Type B pancreatic cell (in vitro differentiated cells): Measurements from ENCODE around the gene ZNF565. TPM values are rescaled to one million over a fixed set of nuclear protein-coding genes. Genes with fewer than 3 reads are reported as not detected.
A peak's percentile ranks its signal among the peaks of the same experiment; 100 is the strongest.

Experiments
- DNase-seq: peaks from one replicate; pipeline ENCODE4 v3.0.0; 2021; ENCODE audit warnings: mixed read lengths; ENCODE audit not compliant: unreplicated experiment; ENCODE audit errors: extremely low spot score
- H3K27ac Mint-ChIP-seq: 2 replicates; pipeline ENCODE4 v1.8.0; 2021; ENCODE audit warnings: mild to moderate bottlenecking, mixed read lengths
- H3K27me3 Mint-ChIP-seq: 2 replicates; pipeline ENCODE4 v1.8.0; 2021; ENCODE audit warnings: mixed read lengths
- H3K36me3 Mint-ChIP-seq: 2 replicates; pipeline ENCODE4 v1.8.0; 2021; ENCODE audit warnings: mixed read lengths
- H3K4me1 Mint-ChIP-seq: one replicate; pipeline ENCODE4 v1.8.0; 2021; ENCODE audit warnings: mixed read lengths; ENCODE audit not compliant: unreplicated experiment
- H3K4me3 Mint-ChIP-seq: 2 replicates; pipeline ENCODE4 v1.8.0; 2021; ENCODE audit warnings: mild to moderate bottlenecking, mixed read lengths
- H3K9me3 Mint-ChIP-seq: 2 replicates; pipeline ENCODE4 v1.8.0; 2021; ENCODE audit warnings: mixed read lengths
- CTCF ChIP-seq: fragments of 200-600 bp; sonication (generic); conservative IDR thresholded peaks from 2 replicates; pipeline ENCODE4 v1.5.0; 2021; ENCODE audit warnings: antibody characterized with exemption, mild to moderate bottlenecking
- total RNA-seq: library from RNA; stranded (reverse); gene quantifications from 2 replicates; pipeline ENCODE4 v1.2.1, GENCODE V29; 2021; ENCODE audit warnings: low replicate concordance

ZNF565 gene
- total RNA-seq, 1 donor from 2014 or later, result 5.6 TPM

- TF ChIP-seq CTCF, result no peak
- Mint-ChIP-seq H3K4me1 (peaks cover 15% of the 10 kb centered on the region), H3K27me3 (no peaks in the 10 kb centered on the region), H3K4me3 (no peak overlapping the region), H3K36me3 (peaks cover 18% of the 10 kb centered on the region), H3K9me3 (no peaks in the 10 kb centered on the region), H3K27ac (no peak overlapping the region)
- DNase-seq, result no peak
Measured at GRCh38 chr19:36152019-36152351, 62.5 kb downstream of the ZNF565 start.

GRCh38 chr19:36151144-36152018, 63.1 kb downstream of the ZNF565 start:
- peaks cover 9% of the 10 kb centered on the region for H3K4me1 Mint-ChIP-seq
- no peak for DNase-seq
- H3K36me3 Mint-ChIP-seq, result peaks cover 22% of the 10 kb centered on the region
- TF ChIP-seq CTCF, result no peak
- no peaks in the 10 kb centered on the region for H3K9me3 Mint-ChIP-seq
- H3K4me3 Mint-ChIP-seq, result no peak overlapping the region
- H3K27ac Mint-ChIP-seq, result no peak overlapping the region
- H3K27me3 Mint-ChIP-seq, result no peaks in the 10 kb centered on the region

- Mint-ChIP-seq H3K4me3 (no peak overlapping the region), H3K27ac (no peak overlapping the region), H3K9me3 (no peaks in the 10 kb centered on the region), H3K36me3 (peaks cover 19% of the 10 kb centered on the region), H3K4me1 (peaks cover 4% of the 10 kb centered on the region), H3K27me3 (no peaks in the 10 kb centered on the region)
- no peak for TF ChIP-seq CTCF
- no peak for DNase-seq
Measured at GRCh38 chr19:36150586-36150985, 63.9 kb downstream of the ZNF565 start.

GRCh38 chr19:36149673-36150406, 64.6 kb downstream of the ZNF565 start:
- peaks cover 19% of the 10 kb centered on the region for H3K36me3 Mint-ChIP-seq
- no peaks in the 10 kb centered on the region for H3K27me3 Mint-ChIP-seq
- H3K27ac Mint-ChIP-seq, result peak overlapping the region; percentile 18
- no peaks in the 10 kb centered on the region for H3K4me1 Mint-ChIP-seq
- no peak for DNase-seq
- no peak for TF ChIP-seq CTCF
- H3K9me3 Mint-ChIP-seq, result no peaks in the 10 kb centered on the region
- H3K4me3 Mint-ChIP-seq, result no peak overlapping the region

- no peak for TF ChIP-seq CTCF
- no peak for DNase-seq
- H3K4me3 Mint-ChIP-seq, result no peak overlapping the region
- no peaks in the 10 kb centered on the region for H3K27me3 Mint-ChIP-seq
- peaks cover 9% of the 10 kb centered on the region for H3K4me1 Mint-ChIP-seq
- H3K27ac Mint-ChIP-seq, result no peak overlapping the region
- peaks cover 26% of the 10 kb centered on the region for H3K36me3 Mint-ChIP-seq
- peaks cover 5% of the 10 kb centered on the region for H3K9me3 Mint-ChIP-seq
Measured at GRCh38 chr19:36144624-36145023, 69.8 kb downstream of the ZNF565 start.
